Retina (tissue), 1 donor: ENCODE data around the gene RNF11.
A peak's percentile ranks its signal among the peaks of the same experiment; 100 is the strongest.
"Not testable (repeated sequence)": the region's sequence is repeated elsewhere in the genome, so short reads cannot be mapped to it uniquely, and the experiment has no call there.

ENCODE experiments used
- DNase-seq: peaks from one replicate; pipeline ENCODE4 v3.0.0-alpha.2; 2016

The RNF11 gene

GRCh38 chr1:51235673-51236530 is at the start of gene RNF11:
RNF11 (plus strand) TSS chr1:51236273; CDS start chr1:51236757, 484 bp downstream.
- peak; percentile 96 for DNase-seq

- DNase-seq, result no peak
Observed at GRCh38 chr1:51188230-51188629, 47.8 kb upstream of the RNF11 start.

DNA sequence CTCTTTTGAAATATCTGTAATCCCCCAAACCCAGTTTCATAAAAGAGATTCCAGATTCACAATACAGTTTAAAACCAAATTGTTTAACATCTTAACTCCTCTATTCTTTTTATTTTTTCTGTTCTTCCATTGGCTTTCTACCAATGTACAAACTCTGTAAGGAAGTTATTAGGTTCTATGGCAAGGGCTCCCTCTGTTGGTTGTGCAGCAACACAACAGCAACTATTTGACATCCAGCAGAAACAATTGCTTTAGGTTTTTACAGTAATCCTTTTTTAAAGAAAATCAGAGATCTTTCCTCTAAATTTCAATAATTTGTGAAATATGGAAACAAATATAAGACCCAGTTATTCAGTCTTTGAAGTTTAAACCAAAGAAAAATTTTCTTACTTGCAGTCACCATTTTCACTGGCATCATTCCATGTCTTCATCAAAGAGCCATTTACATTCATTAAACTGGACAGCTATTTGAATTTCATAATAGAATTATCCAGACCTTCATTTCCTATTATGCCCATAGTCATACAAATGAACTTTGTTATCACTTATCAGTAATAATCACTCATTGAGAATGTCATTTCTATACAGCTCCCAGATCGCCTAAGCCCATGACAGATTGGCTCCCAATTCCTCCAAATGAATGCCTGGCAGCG is 46.5 kb upstream of the RNF11 start:
- peak; percentile 65 for DNase-seq

DNA sequence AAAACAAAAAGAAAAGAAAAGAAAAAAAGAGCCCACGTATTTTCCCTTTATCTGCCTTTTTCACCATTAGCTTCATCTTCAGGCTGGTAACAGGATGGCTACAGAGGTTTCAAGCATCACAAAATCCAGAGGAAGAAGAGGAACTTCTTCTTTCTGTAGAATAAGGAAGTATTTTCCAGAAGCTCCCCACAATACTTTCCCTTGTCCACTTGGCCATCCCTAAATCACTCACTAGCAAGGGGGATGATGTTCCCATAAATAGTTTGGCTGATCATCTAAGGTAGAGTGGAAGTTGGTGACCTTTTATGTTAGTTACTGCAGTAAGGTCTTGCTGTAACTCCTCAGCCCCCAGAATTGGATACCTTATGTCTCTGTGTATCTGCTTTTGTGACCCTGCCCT is 45.1 kb upstream of the RNF11 start:
- DNase-seq, result no peak

DNA sequence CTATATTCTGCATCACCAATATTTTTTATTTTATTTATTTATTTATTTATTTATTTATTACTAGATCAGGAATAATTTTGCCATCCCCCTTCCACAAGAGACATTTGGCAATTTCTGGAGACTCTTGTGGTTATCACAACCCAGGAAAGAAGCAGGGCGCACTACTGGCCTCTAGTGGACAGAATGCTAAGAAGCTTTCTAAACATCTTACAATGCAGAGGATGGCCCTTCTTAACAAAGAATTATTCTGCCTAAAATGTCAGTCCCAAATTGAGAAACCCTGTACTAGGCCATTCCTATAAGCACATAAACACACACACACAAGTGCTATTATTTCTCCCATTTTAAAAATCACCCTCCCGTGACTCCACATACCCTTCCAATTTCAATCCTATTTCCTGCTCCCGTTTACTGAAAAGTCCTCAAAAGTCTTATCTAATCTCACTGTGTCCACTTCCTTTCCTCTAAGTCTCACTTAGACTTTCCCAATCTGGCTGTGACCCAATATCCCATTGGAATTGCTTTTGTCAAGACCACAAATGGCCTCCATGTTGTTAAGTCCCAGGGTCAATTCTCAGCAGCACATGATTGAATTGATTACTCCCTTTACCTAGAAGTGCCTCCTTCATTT is 43.7 kb upstream of the RNF11 start:
- peak; percentile 37 for DNase-seq

GRCh38 chr1:51193564-51193963 is 42.5 kb upstream of the RNF11 start:
- DNase-seq, result no peak

- no peak for DNase-seq
Observed at GRCh38 chr1:51203121-51203873, 32.8 kb upstream of the RNF11 start.

GRCh38 chr1:51203874-51204245 is 32.2 kb upstream of the RNF11 start:
- no peak for DNase-seq

- no peak for DNase-seq
Observed at GRCh38 chr1:51210055-51210454, 26.0 kb upstream of the RNF11 start.

GRCh38 chr1:51210676-51211075 is 25.4 kb upstream of the RNF11 start:
- no peak for DNase-seq

- DNase-seq, result no peak
Observed at GRCh38 chr1:51214615-51215131, 21.4 kb upstream of the RNF11 start.

DNA sequence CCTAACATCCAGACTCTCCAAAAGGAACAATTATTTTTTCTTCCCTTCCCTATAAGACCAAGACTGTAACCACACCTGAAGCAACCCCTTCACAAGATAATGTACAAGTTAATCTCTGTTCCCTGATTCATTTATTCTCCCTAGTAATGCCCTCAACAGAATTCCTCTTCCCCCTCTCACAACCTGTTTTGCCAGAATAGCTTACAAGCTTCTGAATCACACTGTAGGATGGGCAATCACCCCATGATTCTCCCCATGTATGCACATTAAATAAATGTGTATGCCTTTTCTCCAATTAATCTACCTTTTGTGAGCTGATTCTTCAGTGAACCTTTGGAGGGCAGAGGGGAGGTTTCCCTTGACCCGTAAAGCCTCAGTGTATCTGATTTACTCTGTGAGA is 20.9 kb upstream of the RNF11 start:
- no peak for DNase-seq

- DNase-seq, result no peak
Observed at GRCh38 chr1:51216631-51217030, 19.4 kb upstream of the RNF11 start.

DNA sequence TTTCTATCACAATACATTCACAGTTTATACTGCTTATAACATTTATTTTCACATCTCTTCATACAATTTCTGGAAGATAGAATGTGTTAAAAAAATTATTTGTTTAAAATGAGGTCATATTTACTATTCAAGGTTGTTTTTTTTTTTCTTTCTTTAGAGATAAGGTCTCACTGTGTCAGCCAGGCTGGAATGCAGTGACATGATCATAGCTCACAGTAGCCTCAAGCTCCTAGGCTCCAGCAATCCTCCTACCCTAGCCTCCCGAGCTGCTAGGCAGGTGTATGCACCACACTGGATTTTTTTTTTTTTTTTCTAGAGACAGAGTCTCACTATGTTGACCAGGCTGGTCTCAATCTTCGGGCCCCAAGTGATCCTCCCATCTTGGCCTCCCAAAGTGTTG is 19.0 kb upstream of the RNF11 start:
- no peak for DNase-seq

GRCh38 chr1:51218570-51218969 is 17.5 kb upstream of the RNF11 start:
- DNase-seq, result no peak

DNA sequence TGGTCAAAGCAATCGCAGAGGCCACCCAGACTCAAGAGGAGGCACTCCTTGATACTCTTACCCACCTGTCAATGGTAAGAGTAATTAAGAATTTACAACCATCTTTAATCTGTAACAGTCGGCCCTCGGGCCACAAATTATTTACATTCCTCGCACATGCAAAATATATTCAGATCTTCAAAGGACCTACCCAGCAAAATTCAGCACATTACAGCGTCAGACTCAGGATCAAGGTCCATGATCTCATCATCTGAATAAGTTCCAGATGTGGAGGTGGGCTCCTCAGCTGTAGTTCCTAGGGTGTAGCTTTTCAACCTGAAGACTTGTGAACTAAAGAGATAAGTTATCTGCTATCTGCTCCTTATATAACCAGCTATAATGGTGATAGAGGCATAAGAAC is 17.1 kb upstream of the RNF11 start:
- DNase-seq, result no peak

- DNase-seq, result not testable (repeated sequence)
Observed at GRCh38 chr1:51221529-51221928, 14.5 kb upstream of the RNF11 start.

GRCh38 chr1:51222136-51222787 is 13.8 kb upstream of the RNF11 start:
- no peak for DNase-seq

DNA sequence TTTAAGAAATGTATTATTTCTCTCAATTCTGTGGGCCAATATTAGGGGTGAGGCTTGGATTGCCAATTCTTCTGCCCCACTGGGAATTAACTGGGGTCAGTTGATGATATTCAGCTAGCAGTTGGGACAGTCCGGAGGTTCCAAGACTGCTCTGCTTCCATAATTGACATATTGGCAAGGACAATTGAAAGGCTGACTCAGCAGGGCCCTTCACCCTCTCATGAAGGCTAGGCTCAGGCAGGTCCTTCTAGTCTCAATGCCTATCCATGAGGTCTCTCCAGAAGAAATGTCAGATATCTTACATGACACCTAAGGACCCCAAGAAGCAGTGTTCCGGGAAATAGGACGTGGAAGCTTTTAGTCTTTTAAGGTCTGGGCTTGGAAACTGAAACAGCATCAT is 13.3 kb upstream of the RNF11 start:
- DNase-seq, result no peak

DNA sequence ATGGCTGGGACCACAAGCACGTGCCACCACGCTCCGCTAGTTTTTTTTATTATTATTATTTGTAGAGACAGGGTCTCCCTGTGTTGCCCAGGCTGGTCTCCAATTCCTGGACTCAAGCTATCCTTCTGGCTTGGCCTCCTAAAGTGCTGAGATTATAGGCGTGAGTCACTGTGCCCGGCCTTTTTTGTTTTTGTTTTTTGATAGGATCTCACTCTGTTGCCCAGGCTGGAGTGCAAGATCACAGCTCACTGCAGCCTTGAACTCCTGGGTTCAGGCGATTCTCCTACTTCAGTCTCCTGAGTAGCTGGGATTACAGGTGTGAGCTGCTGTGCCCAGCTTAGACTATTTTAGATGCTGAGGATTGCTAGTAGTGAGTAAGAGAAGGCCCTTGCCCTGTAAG is 11.8 kb upstream of the RNF11 start:
- no peak for DNase-seq

DNA sequence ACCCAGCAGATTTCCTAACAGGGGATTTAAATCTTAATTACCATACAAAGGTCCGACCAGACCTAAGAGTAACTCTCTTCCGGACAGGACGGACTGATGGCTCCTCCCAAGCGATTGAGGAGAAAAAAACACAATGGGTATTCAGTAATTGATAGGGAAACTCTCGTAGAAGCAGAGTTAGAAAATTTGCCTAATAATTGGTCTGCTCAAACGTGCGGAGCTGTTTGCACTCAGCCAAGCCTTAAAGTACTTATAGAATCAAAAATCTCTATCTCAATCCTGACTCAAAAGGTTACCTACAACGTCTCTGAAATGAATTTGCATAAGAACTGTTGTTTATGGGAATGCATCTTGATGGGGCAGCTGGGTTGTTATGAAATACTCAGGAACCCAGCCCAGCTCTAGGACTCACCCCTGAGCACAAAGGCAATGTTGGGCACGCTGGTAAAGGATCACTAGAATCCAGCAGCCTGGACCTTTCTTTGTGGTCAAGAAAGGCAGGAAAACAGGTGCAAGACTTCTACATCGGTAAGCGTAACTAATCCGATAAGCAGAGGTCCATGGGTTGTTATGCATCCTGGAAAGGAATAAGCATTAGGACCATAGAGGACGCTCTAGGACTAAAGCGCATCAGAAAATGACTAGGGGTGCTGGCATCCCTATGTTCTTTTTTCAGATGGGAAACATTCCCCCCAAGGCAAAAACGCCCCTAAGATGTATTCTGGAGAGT is 8.7 kb upstream of the RNF11 start:
- DNase-seq, result not testable (repeated sequence)

DNA sequence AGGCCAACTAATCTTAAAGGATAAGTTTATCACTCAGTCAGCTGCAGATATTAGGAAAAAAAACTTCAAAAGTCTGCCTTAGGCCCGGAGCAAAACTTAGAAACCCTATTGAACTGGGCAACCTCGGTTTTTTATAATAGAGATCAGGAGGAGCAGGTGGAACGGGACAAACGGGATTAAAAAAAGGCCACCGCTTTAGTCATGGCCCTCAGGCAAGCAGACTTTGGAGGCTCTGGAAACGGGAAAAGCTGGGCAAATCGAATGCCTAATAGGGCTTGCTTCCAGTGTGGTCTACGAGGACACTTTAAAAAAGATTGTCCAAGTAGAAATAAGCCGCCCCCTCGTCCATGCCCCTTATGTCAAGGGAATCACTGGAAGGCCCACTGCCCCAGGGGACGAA is 7.6 kb upstream of the RNF11 start:
- DNase-seq, result not testable (repeated sequence)
